IMR-90 (cell line): ENCODE data around the gene MAML3. TPM values are rescaled to one million over a fixed set of nuclear protein-coding genes. Genes with fewer than 3 reads are reported as not detected.

Source experiments
- ATAC-seq: fragments of 200-7000 bp; cut with Tn5 transposase; 2 replicates; pipeline ENCODE4 v1.9.1; 2020; ENCODE audit warnings: low read depth, mild to moderate bottlenecking, moderate library complexity
- BruUV-seq: library from RNA; stranded (reverse); fragments of 400-500 nt; replicated peaks from 2 replicates; lab custom pipeline; 2021; lab: Mats Ljungman, UMichigan
- CTCF ChIA-PET: fragments of 300-600 bp; formaldehyde crosslinking; extraction: SDS; loops from one replicate; lab custom pipeline; 2021; ENCODE audit warnings: antibody characterized with exemption; lab: Yijun Ruan, JAX
- POLR2A ChIA-PET: fragments of 300-600 bp; sonication (Branson Sonifier 250); formaldehyde crosslinking; loops from one replicate; lab custom pipeline; 2022; ENCODE audit warnings: antibody characterized with exemption; ENCODE audit not compliant: unreplicated experiment; lab: Charles Lee
- DNase-seq: peaks from one replicate; pipeline ENCODE4 v3.0.0; 2013
- H2AFZ ChIP-seq: replicated peaks from 2 replicates; pipeline ENCODE3; 2013; ENCODE audit warnings: low read length, mild to moderate bottlenecking; ENCODE audit not compliant: poor library complexity
- H2AK5ac ChIP-seq: 2 replicates; pipeline ENCODE4 v1.6.1; 2013; ENCODE audit warnings: low read depth, low read length, inconsistent platforms
- H2AK9ac ChIP-seq: replicated peaks from 2 replicates; pipeline ENCODE3; 2013; ENCODE audit warnings: mild to moderate bottlenecking, low read depth, low read length, moderate library complexity; ENCODE audit not compliant: poor library complexity
- H2BK120ac ChIP-seq: 2 replicates; pipeline ENCODE4 v1.6.1; 2013; ENCODE audit warnings: low read depth, low read length, inconsistent platforms
- H2BK15ac ChIP-seq: 3 replicates; pipeline ENCODE4 v1.6.1; 2013; ENCODE audit warnings: low read depth, low read length, inconsistent platforms
- H2BK20ac ChIP-seq: 2 replicates; pipeline ENCODE4 v1.6.1; 2013; ENCODE audit warnings: low read depth, mild to moderate bottlenecking, inconsistent platforms, low read length, moderate library complexity
- H2BK5ac ChIP-seq: 2 replicates; pipeline ENCODE4 v1.6.1; 2013; ENCODE audit warnings: mild to moderate bottlenecking, low read depth, low read length, inconsistent platforms; ENCODE audit not compliant: poor library complexity, severe bottlenecking
- H3K14ac ChIP-seq: replicated peaks from 2 replicates; pipeline ENCODE4 v1.6.1; 2013; ENCODE audit warnings: low read depth, low read length, inconsistent platforms
- H3K18ac ChIP-seq: 2 replicates; pipeline ENCODE4 v1.6.1; 2013; ENCODE audit warnings: low read depth, low read length, control low read depth
- H3K23ac ChIP-seq: 2 replicates; pipeline ENCODE4 v1.6.1; 2013; ENCODE audit warnings: low read depth, low read length, inconsistent platforms
- H3K27ac ChIP-seq: 2 replicates; pipeline ENCODE4 v1.5.1; 2013; ENCODE audit warnings: mild to moderate bottlenecking, control low read depth, low read length; ENCODE audit not compliant: insufficient read depth
- H3K27me3 ChIP-seq: 2 replicates; pipeline ENCODE4 v1.6.1; 2013; ENCODE audit warnings: low read length; ENCODE audit not compliant: control insufficient read depth, insufficient read depth
- H3K36me3 ChIP-seq: 2 replicates; pipeline ENCODE4 v1.6.1; 2013; ENCODE audit warnings: low read length, mixed read lengths; ENCODE audit not compliant: control insufficient read depth, insufficient read depth
- H3K4ac ChIP-seq: 2 replicates; pipeline ENCODE4 v1.6.1; 2013; ENCODE audit warnings: low read depth, low read length, inconsistent platforms
- H3K4me1 ChIP-seq: 2 replicates; pipeline ENCODE4 v1.6.1; 2013; ENCODE audit warnings: low read length, mixed read lengths; ENCODE audit not compliant: control insufficient read depth, insufficient read depth
- H3K4me2 ChIP-seq: 2 replicates; pipeline ENCODE4 v1.6.1; 2013; ENCODE audit warnings: low read depth, mild to moderate bottlenecking, control low read depth, low read length, moderate library complexity
- H3K4me3 ChIP-seq: 2 replicates; pipeline ENCODE4 v1.5.1; 2013; ENCODE audit warnings: low read depth, mild to moderate bottlenecking, control low read depth, low read length, moderate library complexity; ENCODE audit not compliant: insufficient read depth
- H3K56ac ChIP-seq: 2 replicates; pipeline ENCODE4 v1.6.1; 2013; ENCODE audit warnings: low read length, inconsistent platforms; ENCODE audit not compliant: insufficient read depth; ENCODE audit errors: extremely low read depth
- H3K79me1 ChIP-seq, 2 experiments: 2 replicates each; pipeline ENCODE4 v1.6.1; 2013; ENCODE audit warnings: low read length in 2 of 2, inconsistent platforms in 1 of 2, low read depth in 1 of 2
- H3K9ac ChIP-seq: 2 replicates; pipeline ENCODE4 v1.6.1; 2013; ENCODE audit warnings: low read depth, low read length, control low read depth
- H3K9me1 ChIP-seq: 2 replicates; pipeline ENCODE4 v1.6.1; 2013; ENCODE audit warnings: low read length, inconsistent platforms; ENCODE audit not compliant: insufficient read depth
- H3K9me3 ChIP-seq: 2 replicates; pipeline ENCODE4 v1.6.1; 2013; ENCODE audit warnings: low read length; ENCODE audit not compliant: control insufficient read depth, insufficient read depth
- H4K20me1 ChIP-seq: 2 replicates; pipeline ENCODE4 v1.6.1; 2013; ENCODE audit warnings: low read length, inconsistent platforms; ENCODE audit not compliant: insufficient read depth
- H4K5ac ChIP-seq: 2 replicates; pipeline ENCODE4 v1.6.1; 2013; ENCODE audit warnings: mild to moderate bottlenecking, low read depth, low read length, control low read depth
- H4K8ac ChIP-seq, 2 experiments: 2 replicates each; pipeline ENCODE4 v1.6.1; 2013; ENCODE audit warnings: low read depth in 2 of 2, low read length in 2 of 2, control low read depth in 1 of 2, inconsistent platforms in 1 of 2
- H4K91ac ChIP-seq: 2 replicates; pipeline ENCODE4 v1.6.1; 2013; ENCODE audit warnings: low read depth, low read length, inconsistent platforms; ENCODE audit not compliant: insufficient read depth
- BHLHE40 ChIP-seq: fragments of 150-350 bp; IDR thresholded peaks from 2 replicates; pipeline ENCODE4 v1.6.1; 2016; ENCODE audit warnings: mild to moderate bottlenecking, low read depth, low read length
- CEBPB ChIP-seq: IDR thresholded peaks from 2 replicates; pipeline ENCODE4 v1.6.1; 2012; ENCODE audit warnings: low read depth, low read length, improper control_type of control experiment
- CHD1 ChIP-seq: IDR thresholded peaks from 2 replicates; pipeline ENCODE4 v1.6.1; 2012; ENCODE audit warnings: low read depth, low read length, improper control_type of control experiment
- ELK1 ChIP-seq: fragments of 150-350 bp; IDR thresholded peaks from 2 replicates; pipeline ENCODE4 v1.6.1; 2016; ENCODE audit warnings: low read depth, mild to moderate bottlenecking, low read length, moderate library complexity, borderline replicate concordance
- FOS ChIP-seq: fragments of 150-350 bp; IDR thresholded peaks from 2 replicates; pipeline ENCODE4 v1.6.1; 2016; ENCODE audit warnings: low read depth, low read length
- MAFK ChIP-seq: IDR thresholded peaks from 2 replicates; pipeline ENCODE4 v1.6.1; 2012; ENCODE audit warnings: low read depth, low read length, improper control_type of control experiment
- MAZ ChIP-seq: IDR thresholded peaks from 2 replicates; pipeline ENCODE4 v1.6.1; 2012; ENCODE audit warnings: low read depth, mild to moderate bottlenecking, low read length, improper control_type of control experiment, moderate library complexity, borderline replicate concordance
- MXI1 ChIP-seq: IDR thresholded peaks from 2 replicates; pipeline ENCODE4 v1.6.1; 2012; ENCODE audit warnings: low read depth, mild to moderate bottlenecking, low read length, moderate library complexity, borderline replicate concordance
- NFE2L2 ChIP-seq: fragments of 150-350 bp; IDR thresholded peaks from 2 replicates; pipeline ENCODE4 v1.6.1; 2016; ENCODE audit warnings: low read depth, mild to moderate bottlenecking, low read length
- POLR2A ChIP-seq: IDR thresholded peaks from 2 replicates; pipeline ENCODE4 v1.6.1; 2012; ENCODE audit warnings: mild to moderate bottlenecking, low read depth, low read length
- RAD21 ChIP-seq: IDR thresholded peaks from 2 replicates; pipeline ENCODE4 v1.6.1; 2012; ENCODE audit warnings: low read length, improper control_type of control experiment
- RCOR1 ChIP-seq: IDR thresholded peaks from 2 replicates; pipeline ENCODE4 v1.6.1; 2012; ENCODE audit warnings: mild to moderate bottlenecking, low read length, improper control_type of control experiment; ENCODE audit not compliant: insufficient replicate concordance
- RFX5 ChIP-seq: IDR thresholded peaks from 2 replicates; pipeline ENCODE4 v1.8.0; 2012; ENCODE audit warnings: low read depth, mild to moderate bottlenecking, low read length, moderate library complexity
- USF2 ChIP-seq: fragments of 150-350 bp; IDR thresholded peaks from 2 replicates; pipeline ENCODE4 v1.6.1; 2017; ENCODE audit warnings: mild to moderate bottlenecking, antibody characterized with exemption, low read length, low read depth
- dilution Hi-C: fragments of 300-500 bp; cut with HindIII; formaldehyde crosslinking; loops from one replicate; pipeline ENCODE4 v1.14.3; 2018; ENCODE audit warnings: low sequenced_read_pairs; ENCODE audit not compliant: unreplicated experiment
- in situ Hi-C: fragments of 300-500 bp; cut with MboI; formaldehyde crosslinking; loops from 3 replicates; pipeline ENCODE4 v1.14.3; 2019; ENCODE audit warnings: low sequenced_read_pairs, inconsistent platforms, mixed read lengths
- intact Hi-C: fragments of 100-400 bp; cut with micrococcal nuclease; formaldehyde crosslinking; loops from 2 replicates; pipeline ENCODE4 v1.10.0; 2022
- polyA plus RNA-seq, 3 experiments: library from polyadenylated mRNA; depleted of rRNA; stranded (reverse); fragments of >200 nt; gene quantifications; 2 replicates each; pipeline ENCODE4 v1.2.3, GENCODE V29; 2012; ENCODE audit warnings: low replicate concordance in 1 of 3
- total RNA-seq: library from RNA; depleted of rRNA; stranded (reverse); fragments of >200 nt; gene quantifications from 2 replicates; pipeline ENCODE4 v1.2.3, GENCODE V29; 2012

The MAML3 gene
- total and polyA plus RNA-seq, 2 of the 4 experiments (the other 2 are of a cell fraction) = 0.90 to 1.7 TPM

GRCh38 chr4:140089216-140089615 is 64.8 kb downstream of the MAML3 start:
- Histone ChIP-seq H4K20me1 (no peaks in the 10 kb centered on the region), H3K23ac (no peak overlapping the region), H2BK20ac (no peak overlapping the region), H3K4me3 (no peak overlapping the region), H3K9ac (no peak overlapping the region), H3K18ac (no peak overlapping the region), H4K8ac (no peak overlapping the region), H3K4me1 (peaks cover 28% of the 10 kb centered on the region), H3K27ac (no peak overlapping the region), H2AK5ac (no peak overlapping the region), H4K5ac (no peak overlapping the region), H3K36me3 (no peaks in the 10 kb centered on the region), H4K91ac (no peak overlapping the region), H2AK9ac (no peak overlapping the region), H3K79me1 (peaks cover 5 to 40% of the 10 kb centered on the region in 2 experiments; a peak in 3 of 4 replicates), H3K9me1 (peaks cover 11% of the 10 kb centered on the region; the same call in 1 of the 2 replicates), H3K4me2 (no peak overlapping the region), H2BK5ac (peak overlapping the region; percentile 24), H2BK15ac (no peak overlapping the region; the same call in 2 of the 3 replicates), H3K56ac (no peak overlapping the region), H3K27me3 (no peaks in the 10 kb centered on the region), H2BK120ac (no peak overlapping the region), H3K14ac (no peak overlapping the region), H3K9me3 (no peaks in the 10 kb centered on the region), H3K4ac (no peak overlapping the region), H2AFZ (no peak overlapping the region)
- dilution Hi-C loops = no loop called here
- intact Hi-C loops = no loop called here
- ChIA-PET CTCF (interaction anchor here (1.0 kb wide), 1 partner anchor 77 kb away, joined by 3 read pairs; no protein-coding TSS in a partner anchor), POLR2A (no interaction called here)
- DNase-seq = no peak
- in situ Hi-C loops = no loop called here
- TF ChIP-seq CEBPB (no peak), BHLHE40 (no peak), MAFK (no peak), POLR2A (no peak), CHD1 (no peak), RAD21 (no peak), MAZ (no peak), FOS (no peak), USF2 (no peak), RCOR1 (no peak), ELK1 (no peak), RFX5 (no peak), NFE2L2 (no peak), MXI1 (no peak)
- no peak for ATAC-seq
- BruUV-seq = no TSS peak
